GM23248 (cell line): ENCODE data around the gene UNC5A.

Source experiments
- EZH2 ChIP-seq: fragments of 200-600 bp; sonication (generic); IDR thresholded peaks from 2 replicates; pipeline ENCODE4 v1.6.1; 2018; ENCODE audit warnings: antibody characterized with exemption, mild to moderate bottlenecking; ENCODE audit not compliant: insufficient read depth, poor library complexity, severe bottlenecking
- EZH2phosphoT487 ChIP-seq: fragments of 200-600 bp; sonication (generic); IDR thresholded peaks from 2 replicates; pipeline ENCODE4 v1.6.1; 2018; ENCODE audit warnings: antibody characterized with exemption, moderate library complexity, mild to moderate bottlenecking, low read depth; ENCODE audit not compliant: insufficient read depth

DNA sequence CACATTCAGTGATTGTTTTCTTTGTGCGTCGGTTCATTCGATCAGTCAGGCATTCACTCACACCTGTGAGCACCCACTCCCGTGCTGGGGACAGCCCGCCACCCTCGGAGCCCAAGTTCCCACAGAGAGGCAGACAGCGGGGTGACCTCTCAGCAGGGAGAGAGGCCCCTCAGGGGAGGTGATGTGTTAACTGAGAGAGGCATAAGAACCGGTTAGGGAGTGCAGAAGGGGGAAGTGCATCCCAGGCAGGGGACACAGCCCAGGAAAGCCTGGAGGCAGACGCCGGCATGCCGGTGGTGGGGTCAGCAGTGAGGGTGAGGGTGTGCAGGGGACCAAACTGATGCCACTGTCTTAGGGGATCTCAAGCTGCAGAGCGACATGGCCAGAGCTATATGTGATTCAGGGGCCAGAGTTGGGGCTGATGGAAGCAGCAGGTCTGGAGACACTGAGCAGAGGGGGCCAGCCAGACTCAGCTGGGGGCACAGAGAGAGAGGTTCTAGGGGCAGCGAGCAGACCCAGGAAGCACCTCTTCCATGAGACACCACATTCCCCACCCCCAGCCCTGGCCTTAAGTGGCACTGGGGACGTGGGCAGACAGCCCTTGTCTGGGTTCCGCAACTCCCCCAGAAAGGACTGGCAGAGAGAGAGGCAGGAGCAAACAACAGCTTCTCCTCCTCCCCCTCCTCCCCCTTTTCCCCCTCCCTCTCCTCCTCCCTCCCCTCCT lies 52.8 kb downstream of the UNC5A start:
- TF ChIP-seq EZH2 (no peak), EZH2phosphoT487 (no peak)
